Subcutaneous adipose tissue (tissue), 4 donors: ENCODE results near the gene DNAJC13. TPM values are rescaled to one million over a fixed set of nuclear protein-coding genes. Genes with fewer than 3 reads are reported as not detected.

ENCODE experiments used
- total RNA-seq, 4 donors: library from RNA; depleted of rRNA; stranded (reverse); fragments of >200 nt; gene quantifications; one replicate each; pipeline ENCODE4 v1.1.0, GENCODE V29; 2016
- TF ChIP-seq, protein P1 (sequence below): fragments of 450-650 bp; IDR thresholded peaks from one replicate; pipeline ENCODE4 v1.5.1; 2016; ENCODE audit warnings: low read depth, mild to moderate bottlenecking, control low read depth, antibody characterized with exemption, moderate library complexity

DNAJC13 gene
- total RNA-seq, 4 donors from 2014 or later, result 55.6 to 79.7 (median 66.3) TPM

DNA sequence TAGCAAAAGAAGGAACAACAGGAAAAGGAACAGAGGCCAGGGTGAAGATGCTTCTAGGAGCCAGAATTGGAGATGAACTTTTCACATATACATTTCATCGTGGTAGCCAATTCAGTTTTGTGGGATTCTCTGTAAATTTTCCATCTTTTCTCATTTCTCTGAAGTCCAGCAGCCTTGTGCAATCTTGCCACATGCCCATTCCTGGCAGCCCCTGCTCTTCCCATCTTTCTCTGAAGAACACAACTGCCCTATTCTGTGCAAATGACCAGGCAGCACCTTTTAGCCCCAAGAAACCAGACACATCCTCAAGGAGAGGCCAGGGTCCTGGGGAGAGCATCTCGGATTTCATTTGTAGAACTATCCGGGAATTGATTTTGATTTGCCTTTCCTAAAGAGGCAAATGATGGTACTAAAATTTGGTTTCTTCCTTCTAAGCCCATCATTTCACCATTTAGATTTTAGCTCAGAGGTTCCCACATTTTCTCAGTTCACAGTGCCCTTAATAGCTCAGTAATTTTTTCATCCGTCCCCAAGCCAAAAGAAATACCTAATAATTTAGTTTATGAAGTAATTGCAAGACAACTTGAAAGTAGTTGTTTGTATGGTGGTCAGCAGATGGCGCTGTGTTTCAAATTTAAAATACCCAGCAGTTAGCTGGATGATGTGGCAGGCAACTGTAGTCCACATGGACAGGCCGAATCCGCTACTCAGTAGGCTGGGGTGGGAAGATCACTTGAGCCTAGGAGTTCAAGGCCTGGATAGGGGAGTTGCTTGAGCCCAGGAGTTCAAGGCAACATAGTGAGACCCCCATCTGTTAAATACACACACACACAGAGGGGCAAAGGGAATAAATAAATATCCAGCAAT is 118.5 kb downstream of the DNAJC13 start:
- TF ChIP-seq, protein P1, sequence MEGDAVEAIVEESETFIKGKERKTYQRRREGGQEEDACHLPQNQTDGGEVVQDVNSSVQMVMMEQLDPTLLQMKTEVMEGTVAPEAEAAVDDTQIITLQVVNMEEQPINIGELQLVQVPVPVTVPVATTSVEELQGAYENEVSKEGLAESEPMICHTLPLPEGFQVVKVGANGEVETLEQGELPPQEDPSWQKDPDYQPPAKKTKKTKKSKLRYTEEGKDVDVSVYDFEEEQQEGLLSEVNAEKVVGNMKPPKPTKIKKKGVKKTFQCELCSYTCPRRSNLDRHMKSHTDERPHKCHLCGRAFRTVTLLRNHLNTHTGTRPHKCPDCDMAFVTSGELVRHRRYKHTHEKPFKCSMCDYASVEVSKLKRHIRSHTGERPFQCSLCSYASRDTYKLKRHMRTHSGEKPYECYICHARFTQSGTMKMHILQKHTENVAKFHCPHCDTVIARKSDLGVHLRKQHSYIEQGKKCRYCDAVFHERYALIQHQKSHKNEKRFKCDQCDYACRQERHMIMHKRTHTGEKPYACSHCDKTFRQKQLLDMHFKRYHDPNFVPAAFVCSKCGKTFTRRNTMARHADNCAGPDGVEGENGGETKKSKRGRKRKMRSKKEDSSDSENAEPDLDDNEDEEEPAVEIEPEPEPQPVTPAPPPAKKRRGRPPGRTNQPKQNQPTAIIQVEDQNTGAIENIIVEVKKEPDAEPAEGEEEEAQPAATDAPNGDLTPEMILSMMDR, result no peak

DNA sequence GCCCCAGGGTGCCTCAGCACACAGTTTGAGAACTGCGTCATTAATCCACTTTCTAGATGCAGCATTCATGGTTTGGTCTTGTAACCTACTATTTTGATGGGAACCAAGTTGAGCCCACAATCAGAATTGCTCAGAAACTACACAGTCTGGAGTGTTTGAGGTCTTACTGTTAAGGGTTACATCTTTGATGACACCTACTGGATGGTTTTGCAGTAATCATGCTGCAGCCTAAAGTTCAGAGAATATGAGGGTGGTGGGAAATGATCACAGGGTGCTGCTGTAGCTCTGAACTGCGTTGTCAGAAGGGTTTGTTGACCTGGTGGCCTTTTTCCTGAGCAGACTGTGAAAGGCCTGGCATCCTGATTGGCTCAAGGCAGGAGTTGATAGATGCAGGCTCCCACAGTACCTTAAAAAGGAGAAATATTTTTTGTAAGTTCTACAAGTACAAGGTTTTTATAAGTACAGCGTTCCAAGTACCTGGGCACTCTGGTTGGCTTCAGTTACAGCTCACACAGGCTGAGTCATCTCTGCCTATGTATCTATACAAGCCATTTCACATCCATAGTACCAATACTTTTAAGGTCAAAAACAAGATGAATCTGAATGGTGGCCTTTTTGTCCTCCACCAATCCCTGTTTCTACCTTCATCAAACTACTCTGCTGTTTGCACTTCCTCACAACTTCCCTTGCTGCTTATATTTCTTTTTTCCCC is 119.3 kb downstream of the DNAJC13 start:
- TF ChIP-seq, protein P1, result no peak

DNA sequence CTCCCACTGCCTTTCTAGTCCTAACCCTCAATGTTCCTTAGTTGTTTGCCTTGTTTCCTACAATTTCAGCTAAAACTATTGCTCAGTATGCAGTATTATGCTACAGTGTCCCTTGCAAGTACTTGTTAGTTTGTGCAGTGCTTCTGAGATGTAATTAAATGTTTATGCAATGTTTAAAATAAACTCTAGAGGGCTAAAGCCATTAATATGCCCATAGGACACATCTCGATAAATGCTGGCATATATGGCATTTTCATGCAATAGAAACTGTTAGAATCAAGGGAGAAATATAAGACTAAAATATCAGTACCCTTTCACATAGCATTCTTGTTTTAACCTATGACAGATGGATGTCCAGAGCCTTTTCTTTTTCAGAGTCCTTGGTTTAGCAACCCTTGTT is 120.0 kb downstream of the DNAJC13 start:
- TF ChIP-seq, protein P1, result no peak

DNA sequence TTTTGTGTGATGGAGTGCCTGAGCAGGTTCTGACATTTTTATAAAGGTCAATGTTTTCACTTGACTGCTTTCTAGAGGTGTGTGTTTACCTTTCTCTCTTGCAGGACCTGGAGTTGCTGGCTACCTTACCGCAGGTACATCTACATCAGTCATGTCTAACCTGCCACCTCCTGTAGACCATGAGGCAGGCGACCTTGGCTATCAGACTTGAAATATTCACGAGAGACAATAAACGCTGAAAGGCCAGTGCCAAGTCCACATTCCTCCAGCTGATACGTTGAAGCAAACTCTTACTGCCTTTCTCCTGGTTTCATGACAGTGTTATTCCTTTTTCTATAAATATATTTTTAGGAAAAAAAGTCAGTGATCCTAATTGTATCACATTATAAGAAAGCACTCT is 120.8 kb downstream of the DNAJC13 start:
- TF ChIP-seq, protein P1, result no peak

DNA sequence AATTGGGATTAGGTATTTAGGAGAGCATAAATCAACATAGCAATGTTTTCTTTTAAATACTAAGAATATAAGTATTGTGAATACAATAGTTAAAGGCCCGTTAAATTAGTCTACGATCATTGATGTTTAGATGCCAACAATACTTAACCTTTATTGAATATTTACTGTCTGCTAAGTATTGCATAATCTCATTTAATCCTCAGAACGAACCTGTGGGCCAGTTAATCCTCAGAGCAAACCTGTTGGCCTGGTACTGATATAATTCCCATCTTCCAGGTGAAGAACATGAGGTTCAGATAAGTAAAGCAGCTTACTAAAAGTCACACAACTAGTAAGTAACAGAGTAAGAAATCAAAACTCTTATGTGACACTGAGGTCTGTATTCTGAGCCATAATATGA is 122.4 kb downstream of the DNAJC13 start:
- TF ChIP-seq, protein P1, result no peak

DNA sequence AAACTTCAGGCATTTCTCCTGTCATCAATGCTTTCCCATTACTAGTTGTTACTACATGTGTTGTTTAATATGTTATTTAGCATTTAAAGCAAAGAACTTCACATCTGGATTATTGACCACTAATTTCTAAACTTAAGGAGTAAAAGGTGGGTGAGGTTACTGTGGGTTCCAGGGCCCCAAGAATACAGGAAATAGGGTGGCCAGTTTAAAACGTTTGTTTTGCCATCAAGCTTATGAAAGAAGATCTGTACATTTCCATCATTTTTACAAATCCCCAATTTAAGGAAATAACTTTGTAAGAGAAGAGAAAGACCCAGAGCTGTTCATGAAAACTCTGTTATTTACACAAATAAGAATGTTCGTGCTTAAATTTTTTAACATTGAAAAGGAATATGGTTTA is 125.3 kb downstream of the DNAJC13 start:
- TF ChIP-seq, protein P1, result no peak

DNA sequence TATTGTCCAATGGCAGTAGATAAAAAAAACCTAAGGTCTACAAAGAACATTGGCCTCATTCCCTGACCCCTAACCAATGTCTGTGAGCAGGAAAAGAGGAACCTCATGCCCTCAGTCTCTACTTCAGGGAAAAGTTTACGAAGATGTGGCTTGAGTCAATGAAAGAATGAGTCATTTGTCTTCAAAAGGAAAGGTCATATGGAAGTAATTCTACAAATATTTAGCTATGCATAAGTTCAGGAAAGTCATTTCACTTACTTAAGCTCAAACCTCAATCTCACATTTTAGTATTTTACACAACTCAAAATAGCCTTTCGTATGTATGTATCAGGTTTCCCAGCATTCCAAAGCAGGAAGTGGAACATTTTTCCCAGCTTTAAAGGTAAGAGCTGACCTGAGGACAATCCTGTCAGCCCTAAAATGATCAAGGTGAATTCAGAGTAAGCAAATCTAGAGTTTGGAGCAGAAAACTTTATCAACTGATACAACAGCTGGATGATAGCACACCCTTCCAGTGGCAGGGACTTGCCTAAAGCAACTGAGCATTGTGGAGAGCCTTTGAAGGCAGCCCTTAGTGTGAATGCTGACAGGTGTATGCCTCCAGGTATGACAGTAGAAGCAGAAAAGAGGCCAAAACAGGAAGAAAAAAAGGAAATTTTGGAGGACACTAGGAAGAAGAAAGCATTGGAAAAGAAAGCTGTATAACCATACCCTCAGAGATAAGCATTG is 125.9 kb downstream of the DNAJC13 start:
- TF ChIP-seq, protein P1, result no peak
